ENCODE results near the gene SFI1.
"Not testable (repeated sequence)": the region's sequence is repeated elsewhere in the genome, so short reads cannot be mapped to it uniquely, and the experiment has no call there.

Gene SFI1

GRCh38 chr22:31544481-31545480, 48.4 kb downstream of the SFI1 start:
- DNase-seq (ENCODE audit: low read depth in 3 of 3): no peak

- no peak for DNase-seq (ENCODE audit: low read depth in 3 of 3)
Measured at GRCh38 chr22:31550871-31551370, 54.6 kb downstream of the SFI1 start.

GRCh38 chr22:31556627-31557203, 60.4 kb downstream of the SFI1 start:
- no peak for DNase-seq (ENCODE audit: low read depth in 3 of 3)

- DNase-seq (ENCODE audit: low read depth in 3 of 3): not testable (repeated sequence)
Measured at GRCh38 chr22:31558546-31558945, 62.2 kb downstream of the SFI1 start.

- peak; percentile 28 to 61 (median 28) for DNase-seq (ENCODE audit: low read depth in 3 of 3)
Measured at GRCh38 chr22:31561238-31561887, 65.0 kb downstream of the SFI1 start.

- no peak for DNase-seq (ENCODE audit: low read depth in 3 of 3)
Measured at GRCh38 chr22:31561970-31562369, 65.6 kb downstream of the SFI1 start.

- DNase-seq (ENCODE audit: low read depth in 3 of 3): no peak
Measured at GRCh38 chr22:31566484-31566883, 70.1 kb downstream of the SFI1 start.

GRCh38 chr22:31567196-31567595, 70.9 kb downstream of the SFI1 start:
- no peak for DNase-seq (ENCODE audit: low read depth in 3 of 3)

- DNase-seq (ENCODE audit: low read depth in 3 of 3): no peak
Measured at GRCh38 chr22:31567702-31568101, 71.4 kb downstream of the SFI1 start.

GRCh38 chr22:31569126-31569525, 72.8 kb downstream of the SFI1 start:
- DNase-seq (ENCODE audit: low read depth in 3 of 3): no peak

GRCh38 chr22:31572939-31573338, 76.6 kb downstream of the SFI1 start:
- DNase-seq (ENCODE audit: low read depth in 3 of 3): no peak

- DNase-seq (ENCODE audit: low read depth in 3 of 3): no peak
Measured at GRCh38 chr22:31574055-31574670, 77.8 kb downstream of the SFI1 start.

- no peak for DNase-seq (ENCODE audit: low read depth in 3 of 3)
Measured at GRCh38 chr22:31575190-31575589, 78.9 kb downstream of the SFI1 start.

GRCh38 chr22:31577711-31578110, 81.4 kb downstream of the SFI1 start:
- DNase-seq (ENCODE audit: low read depth in 3 of 3): no peak

- DNase-seq (ENCODE audit: low read depth in 3 of 3): no peak
Measured at GRCh38 chr22:31578171-31578570, 81.8 kb downstream of the SFI1 start.

- no peak for DNase-seq (ENCODE audit: low read depth in 3 of 3)
Measured at GRCh38 chr22:31579835-31580242, 83.5 kb downstream of the SFI1 start.

- DNase-seq (ENCODE audit: low read depth in 3 of 3): no peak
Measured at GRCh38 chr22:31583861-31584485, 87.6 kb downstream of the SFI1 start.

GRCh38 chr22:31584804-31585160, 88.4 kb downstream of the SFI1 start:
- no peak for DNase-seq (ENCODE audit: low read depth in 3 of 3)

GRCh38 chr22:31585161-31585859, 89.0 kb downstream of the SFI1 start:
- DNase-seq (ENCODE audit: low read depth in 3 of 3): peak in 1 of 3 experiments; percentile 9

GRCh38 chr22:31586137-31586920, 90.0 kb downstream of the SFI1 start:
- no peak for DNase-seq (ENCODE audit: low read depth in 3 of 3)

Measured in stimulated activated CD4-positive, alpha-beta T cell treated with anti-CD3 and anti-CD28 coated beads, TNF-alpha, amount 100 ng/mL, for 24 hours (primary cell).